ENCODE measurements around the gene TBC1D7.

GRCh38 chr6:13295576-13295975, 32.8 kb downstream of the TBC1D7 start:
- TF ChIP-seq CTCF (IDR thresholded peaks at IDR 0.05) (no peak), POLR2A (IDR thresholded peaks at IDR 0.05) (no peak), EP300 (IDR thresholded peaks at IDR 0.05) (no peak), POLR2AphosphoS5 (IDR thresholded peaks at IDR 0.05) (no peak)
